GM19452 (cell line): ENCODE measurements around the gene SMIM14.
"Not testable (repeated sequence)": the region's sequence is repeated elsewhere in the genome, so short reads cannot be mapped to it uniquely, and the experiment has no call there.

Experiments
- ATAC-seq: cut with Tn5 transposase; IDR thresholded peaks from one replicate; pipeline ENCODE4 v1.9.1; 2021; ENCODE audit not compliant: unreplicated experiment

Gene SMIM14

DNA sequence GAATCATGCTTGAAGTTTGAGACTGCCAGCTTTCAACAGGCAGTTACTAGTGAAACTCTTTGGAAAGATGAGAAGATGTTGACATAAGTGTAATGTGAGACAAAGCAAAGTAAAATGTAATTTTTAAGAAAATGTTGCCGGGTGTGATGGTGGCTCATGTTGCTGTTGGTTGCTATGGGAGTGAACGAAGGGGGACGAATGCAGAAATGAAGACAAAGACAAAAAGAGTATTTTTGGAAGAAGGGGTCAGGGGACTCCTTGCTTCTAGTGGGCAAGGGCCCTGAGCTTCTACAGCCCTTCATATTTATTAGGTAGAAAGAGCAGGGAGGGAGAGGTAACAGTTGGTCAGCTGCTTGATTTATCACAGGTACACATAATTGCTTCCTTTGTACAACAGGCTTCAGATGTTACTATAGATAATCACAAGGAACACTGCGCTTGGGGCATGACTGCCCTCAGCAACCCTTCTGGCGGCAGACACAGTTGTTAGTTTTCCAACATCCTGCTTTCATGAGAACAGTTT is 99.5 kb downstream of the SMIM14 start:
- ATAC-seq = no peak

DNA sequence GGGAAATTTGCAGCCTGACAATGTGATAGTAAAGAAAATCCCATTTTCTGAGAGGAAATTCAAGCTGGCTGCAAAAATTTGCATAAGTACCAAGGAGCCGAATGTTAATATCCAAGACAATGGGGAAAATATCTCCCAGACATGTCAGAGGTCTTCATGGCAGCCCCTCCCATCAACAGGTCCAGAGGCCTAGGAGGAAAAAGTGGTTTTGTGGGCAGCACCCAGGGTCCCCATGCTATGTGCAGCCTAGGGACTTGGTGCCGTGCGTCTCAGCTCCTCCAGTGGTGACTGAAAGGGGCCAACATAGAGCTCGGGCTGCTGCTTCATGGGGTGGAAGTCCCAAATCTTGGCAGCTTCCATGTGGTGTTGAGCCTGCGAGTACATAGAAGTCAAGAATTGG is 105.1 kb downstream of the SMIM14 start:
- ATAC-seq = no peak

DNA sequence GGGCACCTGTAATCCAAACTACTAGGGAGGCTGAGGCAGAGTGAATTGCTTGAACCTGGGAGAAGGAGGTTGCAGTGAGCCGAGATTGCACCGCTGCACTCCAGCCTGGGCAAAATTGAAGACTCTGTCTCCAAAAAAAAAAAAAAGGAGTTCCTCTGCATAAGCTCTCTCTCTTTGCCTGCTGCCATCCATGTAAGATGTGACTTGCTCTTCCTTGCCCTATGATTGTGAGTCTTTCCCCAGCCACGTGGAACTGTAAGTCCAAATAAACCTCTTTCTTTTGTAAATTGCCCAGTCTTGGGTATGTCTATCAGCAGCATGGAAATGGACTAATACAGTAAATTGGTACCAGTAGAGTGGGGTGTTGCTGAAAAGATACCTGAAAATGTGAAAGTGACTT is 106.4 kb downstream of the SMIM14 start:
- ATAC-seq = not testable (repeated sequence)

DNA sequence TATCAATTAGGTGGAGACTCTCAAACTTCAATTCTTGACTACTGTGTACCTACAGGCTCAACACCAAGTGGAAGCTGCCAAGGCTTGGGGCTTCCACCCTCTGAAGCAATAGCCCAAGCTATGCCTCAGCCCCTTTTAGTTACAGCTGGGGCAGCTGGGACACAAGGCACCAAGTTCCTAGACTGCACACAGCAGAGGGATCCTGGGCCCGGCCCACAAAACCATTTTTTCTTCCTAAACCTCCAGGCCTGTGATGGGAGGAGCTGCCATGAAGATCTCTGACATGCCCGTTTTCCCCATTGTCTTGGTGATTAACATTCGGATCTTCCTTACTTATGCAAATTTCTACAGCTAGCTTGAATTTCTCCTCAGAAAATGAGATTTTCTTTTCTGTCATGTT is 108.0 kb downstream of the SMIM14 start:
- ATAC-seq = no peak

DNA sequence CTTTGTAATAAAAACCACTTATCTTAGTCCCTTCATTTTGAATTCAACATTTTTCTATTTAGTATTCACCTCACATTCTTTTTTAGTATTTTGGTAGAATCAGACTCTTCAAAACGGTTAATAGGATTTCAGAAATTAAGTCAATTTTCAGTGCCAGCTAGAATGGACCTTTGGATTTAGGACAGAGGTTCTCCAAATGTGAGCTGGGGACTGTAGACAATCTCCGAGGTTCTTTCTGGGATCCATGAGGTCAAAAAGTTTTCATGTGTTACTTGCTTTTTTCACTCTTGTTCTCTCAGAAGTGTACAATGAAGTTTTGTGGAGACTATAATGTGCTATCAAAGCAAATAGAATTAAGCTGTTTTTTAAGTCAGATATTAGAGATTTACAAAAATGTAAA is 109.1 kb downstream of the SMIM14 start:
- ATAC-seq = no peak

DNA sequence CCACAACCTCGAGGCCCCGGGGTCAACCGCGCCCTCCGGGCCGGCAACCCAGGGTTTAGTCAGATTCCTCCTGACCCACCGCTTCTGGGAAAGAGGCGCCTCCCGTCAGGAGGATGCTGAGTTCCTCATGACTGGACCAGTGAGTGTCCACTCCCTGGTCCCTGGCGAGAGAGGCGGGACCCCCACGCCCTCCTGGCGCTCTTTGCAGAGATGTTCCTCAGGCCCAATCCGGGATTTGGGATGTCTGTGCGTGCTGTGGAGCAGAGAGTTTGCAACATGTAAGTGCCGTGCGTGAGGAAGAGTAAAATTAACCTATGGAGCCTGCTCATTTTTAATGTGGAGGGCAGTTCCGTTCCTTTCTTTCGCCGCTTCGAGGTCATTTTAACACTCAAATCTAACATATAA is 110.6 kb downstream of the SMIM14 start:
- no peak for ATAC-seq

DNA sequence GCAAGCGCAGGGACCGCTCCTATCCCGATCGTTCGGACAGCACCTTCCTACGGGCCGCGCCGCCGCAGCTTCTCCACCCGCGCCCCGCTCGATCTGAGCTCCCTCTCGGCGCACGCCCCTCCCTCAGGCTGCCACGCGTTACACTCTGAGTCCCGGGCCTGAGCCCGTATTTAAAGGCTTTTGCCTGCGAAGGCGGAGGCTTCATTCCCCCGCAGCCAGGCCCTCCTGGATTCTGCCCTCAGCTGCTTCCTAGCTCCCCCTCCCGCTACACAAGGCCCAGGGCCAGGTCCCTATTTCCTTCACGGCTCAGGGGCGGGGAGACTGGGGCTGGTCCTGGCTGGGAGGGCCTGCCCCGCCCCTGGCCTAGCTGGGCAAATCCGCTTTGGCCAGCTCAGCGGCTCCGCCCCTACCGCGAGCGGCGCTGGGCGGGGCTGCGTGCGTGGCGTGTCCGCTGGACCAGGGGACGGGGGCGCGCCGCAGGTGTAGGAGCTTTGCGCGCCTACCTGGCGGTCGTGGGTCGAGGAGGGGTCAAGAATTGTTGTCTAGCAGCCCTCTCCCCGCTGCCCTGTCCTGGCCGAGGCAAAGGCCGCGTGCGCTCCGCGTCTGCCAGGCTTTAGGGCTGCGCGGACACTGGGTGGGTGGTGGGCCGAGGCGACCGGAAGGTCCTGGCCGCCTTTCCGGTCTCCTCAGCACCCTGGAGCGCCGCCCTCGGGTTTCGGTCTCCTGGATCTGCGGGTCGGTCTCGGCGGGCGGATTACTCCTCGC is 111.2 kb downstream of the SMIM14 start, which contains the start of gene UGDH:
Gene UGDH, minus strand, starts transcription at position 144 of the 765 bp plus-strand sequence. CDS start 5,927 bp downstream, outside the sequence.
- peak; percentile 95 for ATAC-seq

DNA sequence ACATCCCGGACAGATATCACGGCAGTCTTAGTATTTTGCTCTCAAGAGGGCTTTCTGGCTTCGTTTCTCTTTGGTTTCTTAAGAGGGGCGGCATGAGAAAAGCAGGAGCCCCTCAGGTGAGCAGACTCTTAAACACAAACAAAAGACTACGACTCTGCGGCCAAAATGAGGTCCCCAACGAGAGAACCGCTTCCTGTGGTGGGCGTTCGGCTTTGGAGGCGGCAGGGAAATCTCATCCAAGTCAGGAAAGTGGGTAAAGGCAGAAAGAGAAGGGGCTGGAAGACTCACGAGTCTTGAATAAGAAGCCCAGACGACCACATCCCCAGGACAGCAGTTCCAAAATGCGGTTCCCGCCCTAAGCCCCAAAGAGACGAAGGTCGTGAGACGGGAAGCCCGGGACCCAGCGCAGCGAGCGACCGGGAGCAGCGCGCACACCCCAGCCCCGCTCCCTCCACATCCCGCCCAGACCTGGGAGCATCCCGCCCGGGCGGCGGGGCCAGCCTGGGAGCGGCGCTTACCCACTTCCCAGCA is 111.8 kb downstream of the SMIM14 start:
- ATAC-seq = no peak

DNA sequence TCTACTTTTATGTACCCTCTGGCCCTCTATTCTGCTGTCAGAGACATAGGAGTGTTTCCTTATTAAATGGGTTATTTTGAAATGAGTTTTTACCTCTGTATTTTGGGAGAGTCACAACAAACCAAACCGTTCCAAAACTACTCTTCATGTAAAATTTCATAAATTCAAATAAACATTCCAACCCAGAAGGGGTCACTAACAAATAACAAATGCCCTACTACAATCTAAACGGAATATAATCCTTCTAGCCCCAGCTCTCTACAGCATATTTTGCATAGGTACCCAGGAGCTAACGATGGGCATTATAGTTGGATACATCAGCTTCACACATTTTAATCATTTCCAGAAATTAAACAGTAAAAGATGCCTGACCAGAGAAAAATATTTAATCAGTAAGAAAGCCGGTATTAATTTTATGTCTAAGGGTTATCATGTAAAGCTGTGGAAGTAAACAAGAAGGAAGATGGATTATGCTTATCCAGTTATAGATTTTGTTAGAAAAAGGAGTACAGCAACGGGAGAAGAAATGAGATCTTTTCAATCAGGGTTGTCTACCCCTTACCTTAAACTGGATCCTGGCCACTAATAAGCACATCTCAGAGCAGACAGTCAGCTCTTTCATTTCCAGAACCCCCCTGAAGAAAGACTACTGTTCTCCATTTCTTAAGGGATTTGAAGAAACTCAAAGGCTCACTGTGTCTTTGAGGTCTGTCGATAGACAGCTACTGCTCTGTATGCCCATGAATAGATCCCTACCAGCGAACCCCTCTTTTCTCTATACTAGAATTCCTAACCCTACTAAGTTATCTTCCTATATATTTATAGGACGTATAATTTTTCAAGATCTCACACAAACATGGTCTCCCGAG is 112.6 kb downstream of the SMIM14 start:
- ATAC-seq = no peak

DNA sequence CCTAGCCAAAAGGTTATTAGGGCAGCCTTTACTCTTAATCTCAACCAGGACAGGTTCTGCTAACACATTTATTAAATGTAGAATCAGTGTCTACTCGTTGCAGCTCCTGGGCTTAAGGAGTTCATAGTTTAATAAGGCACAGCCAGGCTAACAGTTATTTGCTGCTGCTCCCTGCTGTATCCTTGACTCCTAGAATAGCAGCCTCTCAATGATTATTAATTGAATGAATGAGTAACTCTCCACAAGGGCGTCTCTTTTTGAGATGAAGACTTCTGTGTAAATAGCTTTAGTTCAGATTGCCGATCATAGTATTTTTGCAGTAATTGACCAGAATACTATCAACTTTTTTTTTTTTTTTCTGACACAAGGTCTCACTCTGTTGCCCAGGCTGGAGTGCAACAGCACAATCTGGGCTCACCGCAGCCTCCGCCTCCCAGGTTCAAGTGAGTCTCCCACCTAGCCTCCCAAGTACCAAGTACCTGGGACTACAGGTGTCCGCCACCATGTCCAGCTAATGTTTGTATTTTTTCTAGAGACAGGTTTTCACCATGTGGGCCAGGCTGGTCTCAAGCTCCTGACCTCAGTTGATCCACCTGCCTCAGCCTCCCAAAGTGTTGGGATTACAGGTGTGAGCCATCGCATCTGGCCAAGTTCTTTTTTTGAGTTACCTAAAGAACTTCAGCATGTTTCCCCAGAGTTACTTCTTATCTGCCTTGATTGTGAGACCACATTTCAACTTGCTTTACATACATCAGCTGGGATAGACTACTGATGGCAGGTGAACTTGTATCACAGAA is 114.3 kb downstream of the SMIM14 start:
- ATAC-seq = no peak

DNA sequence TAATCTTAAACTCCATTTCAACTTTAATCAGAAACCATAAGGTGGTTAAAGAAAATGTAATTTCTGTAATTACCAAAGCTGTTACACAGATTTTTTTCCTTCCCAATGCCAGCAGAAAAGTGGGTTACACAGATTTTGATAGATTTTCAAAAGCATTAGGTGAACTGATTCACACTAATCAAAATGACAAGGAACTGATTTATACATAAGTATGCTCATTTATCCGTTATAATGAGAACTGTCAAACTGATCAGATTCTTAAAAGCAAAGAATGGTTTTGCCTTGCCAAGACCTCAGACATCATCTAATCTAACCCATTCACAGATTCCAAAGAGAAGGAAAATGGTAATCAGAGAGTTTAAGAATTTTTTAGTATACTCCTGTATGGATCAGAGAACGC is 116.6 kb downstream of the SMIM14 start:
- no peak for ATAC-seq

DNA sequence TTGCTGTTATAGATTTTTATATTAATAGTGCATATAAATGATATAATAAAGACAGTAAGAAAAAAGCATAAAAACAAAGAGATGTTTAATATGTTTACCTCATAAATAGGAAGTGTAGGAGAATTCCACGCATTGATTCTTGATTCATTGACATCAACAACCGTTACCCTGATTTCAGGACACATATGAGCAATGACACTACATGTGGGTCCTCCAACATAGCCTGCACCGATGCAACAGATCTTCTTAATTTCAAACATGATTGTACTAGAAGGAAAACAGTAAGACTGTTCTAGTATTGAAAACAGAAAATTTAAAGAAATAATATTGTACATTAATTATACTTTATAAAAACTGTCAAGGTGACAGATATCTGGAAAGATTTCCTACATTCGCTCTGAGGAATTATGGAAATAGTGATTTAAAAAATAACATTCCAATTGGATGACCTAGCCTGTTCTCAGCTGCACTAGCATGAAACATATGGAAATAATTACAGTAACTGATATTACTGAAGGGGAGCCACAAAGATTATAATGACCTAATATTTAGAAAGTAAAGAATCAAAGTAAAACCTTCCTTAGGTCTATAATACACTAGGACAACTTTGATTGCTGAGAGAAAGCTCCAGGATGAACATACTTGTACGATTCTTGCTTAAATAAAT is 117.3 kb downstream of the SMIM14 start:
- ATAC-seq = no peak

DNA sequence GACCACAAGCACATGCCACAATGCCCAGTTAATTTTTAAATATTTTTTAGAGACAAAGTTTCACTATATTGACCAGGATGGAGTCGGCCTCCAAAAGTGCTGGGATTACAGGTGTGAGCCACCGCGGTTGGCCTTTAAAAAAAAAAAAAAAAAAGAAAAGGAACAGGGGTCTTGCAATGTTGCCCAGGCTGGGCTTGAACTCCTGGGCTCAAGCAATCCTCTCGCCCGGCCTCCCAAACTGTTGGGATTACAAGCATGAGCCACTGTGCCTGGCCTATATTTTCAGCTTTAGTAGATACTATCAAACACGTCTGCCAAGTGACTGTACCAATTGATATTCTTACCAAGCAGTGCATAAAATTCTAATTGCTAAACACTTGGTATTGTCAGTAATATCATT is 120.2 kb downstream of the SMIM14 start:
- ATAC-seq = no peak

DNA sequence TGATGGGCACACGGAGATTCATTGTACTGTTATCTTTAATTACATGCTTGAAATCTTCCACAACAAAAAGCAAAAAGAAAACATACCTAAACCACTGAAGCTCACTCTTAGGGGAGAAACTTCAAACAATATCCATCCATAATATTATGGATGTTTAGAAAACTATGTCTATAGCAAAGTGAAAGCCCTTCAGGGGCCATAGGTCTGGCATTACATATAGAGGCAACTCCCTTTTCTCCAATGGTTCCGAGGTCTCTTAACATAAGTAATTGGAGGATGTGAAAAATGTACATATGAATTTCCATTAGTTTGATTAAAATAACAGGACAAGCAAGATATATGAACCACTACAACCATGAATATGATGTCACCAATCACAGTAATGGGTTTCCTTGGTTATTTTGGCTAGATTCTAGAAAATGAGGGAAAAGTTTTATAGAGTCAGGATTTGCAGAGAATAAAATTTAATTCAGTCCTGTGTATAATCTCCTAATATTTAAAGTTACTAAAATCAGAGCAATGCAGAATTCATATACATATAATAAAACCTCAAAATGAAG is 122.2 kb downstream of the SMIM14 start:
- no peak for ATAC-seq

DNA sequence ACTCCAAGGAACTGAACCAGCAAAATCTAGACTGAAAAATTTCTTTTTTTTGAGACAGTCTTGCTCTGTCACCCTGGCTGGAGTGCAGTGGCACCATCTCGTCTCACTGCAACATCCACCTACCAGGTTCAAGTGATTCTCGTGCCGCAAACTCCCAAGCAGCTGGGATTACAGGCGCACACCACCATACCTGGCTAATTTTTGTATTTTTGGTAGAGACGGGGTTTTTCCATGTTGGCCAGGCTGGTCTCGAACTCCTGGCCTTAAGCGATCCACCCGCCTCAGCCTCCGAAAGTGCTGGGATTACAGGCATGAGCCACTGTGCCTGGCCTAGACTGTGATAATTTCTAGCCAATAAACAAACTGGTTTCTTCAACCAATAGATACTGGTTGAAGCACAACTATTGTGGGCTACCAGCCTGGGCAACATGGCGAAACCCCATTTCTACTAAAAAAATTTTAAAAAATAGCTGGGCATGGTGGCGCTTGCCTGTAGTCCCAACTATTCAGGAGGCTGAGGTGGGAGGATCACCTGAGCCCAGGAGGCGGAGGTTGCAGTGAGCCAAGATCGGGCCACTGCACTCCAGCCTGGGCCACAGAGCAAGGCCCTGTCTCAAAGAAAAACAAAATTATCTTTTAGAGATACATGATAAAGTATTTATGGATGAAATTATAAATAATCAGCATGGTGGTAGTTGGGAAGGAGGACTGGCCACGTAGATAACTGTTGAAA is 122.8 kb downstream of the SMIM14 start:
- ATAC-seq = not testable (repeated sequence)

DNA sequence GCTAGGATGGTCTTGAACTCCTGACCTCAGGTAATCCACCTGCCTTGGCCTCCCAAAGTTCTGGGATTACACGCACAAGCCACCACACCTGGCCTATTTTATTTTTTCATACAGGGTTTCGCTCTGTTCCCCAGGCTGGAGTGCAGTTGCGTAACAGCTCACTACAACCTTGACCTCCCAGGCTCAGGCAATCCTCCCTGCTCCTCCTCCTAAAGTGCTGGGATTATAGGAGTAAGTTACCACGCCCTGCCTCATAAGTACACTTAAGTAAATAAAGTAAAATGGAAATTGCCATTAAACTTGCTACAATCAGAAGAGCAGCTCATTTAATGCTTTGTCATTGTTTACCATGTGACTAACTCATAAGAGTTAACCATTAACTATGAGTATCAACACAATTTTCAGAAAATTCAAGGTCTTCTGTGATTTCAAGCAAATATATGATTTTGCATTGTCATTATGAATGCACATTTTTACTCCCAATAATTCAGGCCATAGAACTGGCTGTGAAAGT is 123.7 kb downstream of the SMIM14 start:
- ATAC-seq = no peak

DNA sequence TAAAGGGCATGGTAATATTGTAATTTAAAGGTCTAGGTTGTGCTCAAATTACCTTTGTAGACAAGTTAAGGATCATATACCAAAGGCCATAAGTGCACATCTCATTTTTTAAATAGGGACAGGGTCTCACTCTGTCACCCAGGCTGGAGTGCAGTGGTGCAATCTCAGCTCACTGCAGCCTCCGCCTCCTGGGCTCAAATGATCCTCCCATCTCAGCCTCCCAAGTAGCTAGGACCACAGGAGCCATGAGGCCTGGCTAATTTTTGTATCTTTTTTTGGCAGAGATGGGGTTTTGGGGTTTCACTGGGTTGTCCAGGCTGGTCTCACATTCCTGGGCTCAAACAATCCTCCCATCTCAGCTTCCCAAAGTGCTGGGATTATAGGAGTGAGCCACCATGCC is 124.4 kb downstream of the SMIM14 start:
- not testable (repeated sequence) for ATAC-seq

DNA sequence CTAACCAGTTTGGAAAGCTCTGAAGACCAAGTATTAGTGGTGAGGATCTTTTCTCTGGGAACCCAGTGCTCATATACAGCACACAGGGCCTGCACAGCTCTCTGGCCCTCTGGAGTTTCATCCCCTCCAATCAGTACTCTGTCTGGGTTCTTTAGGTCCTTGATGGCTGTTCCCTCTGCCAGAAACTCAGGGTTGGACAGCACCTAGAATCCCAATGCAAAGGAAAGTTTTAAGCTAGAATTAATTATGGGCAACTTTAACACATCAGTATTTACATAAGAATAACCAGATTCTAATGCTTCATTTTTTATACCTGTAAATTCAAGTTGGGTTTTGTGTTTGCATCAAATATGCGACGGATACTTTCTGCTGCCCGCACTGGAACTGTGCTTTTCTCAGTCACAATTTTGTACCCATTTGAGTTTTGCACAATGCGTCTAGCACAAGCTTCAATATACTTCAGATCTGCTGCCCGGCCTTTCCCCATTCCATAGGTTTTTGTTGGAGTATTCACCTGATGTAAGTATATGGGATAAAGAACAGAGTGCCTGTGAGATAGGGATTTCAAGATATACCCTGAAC is 128.2 kb downstream of the SMIM14 start:
- no peak for ATAC-seq

DNA sequence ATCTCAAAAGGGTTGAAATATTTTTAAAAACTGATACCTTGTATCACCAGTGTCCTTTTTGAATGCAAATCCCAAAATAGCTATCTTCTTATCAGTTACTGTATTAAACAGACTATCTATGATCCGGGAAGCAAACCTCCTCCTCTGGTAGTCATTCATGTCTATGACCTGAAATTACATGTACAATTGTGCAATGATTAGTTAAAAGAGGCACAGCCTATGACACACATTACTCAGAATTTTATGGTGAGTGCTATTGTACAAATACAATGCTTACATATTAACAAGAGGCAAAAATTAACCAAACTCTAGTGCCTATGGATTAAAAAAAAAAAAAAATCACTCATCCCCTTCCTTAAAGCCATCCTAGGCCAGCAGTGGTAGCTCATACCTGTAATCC is 133.1 kb downstream of the SMIM14 start:
- ATAC-seq = no peak
